ENCODE data around the gene CAP2.

Gene CAP2

DNA sequence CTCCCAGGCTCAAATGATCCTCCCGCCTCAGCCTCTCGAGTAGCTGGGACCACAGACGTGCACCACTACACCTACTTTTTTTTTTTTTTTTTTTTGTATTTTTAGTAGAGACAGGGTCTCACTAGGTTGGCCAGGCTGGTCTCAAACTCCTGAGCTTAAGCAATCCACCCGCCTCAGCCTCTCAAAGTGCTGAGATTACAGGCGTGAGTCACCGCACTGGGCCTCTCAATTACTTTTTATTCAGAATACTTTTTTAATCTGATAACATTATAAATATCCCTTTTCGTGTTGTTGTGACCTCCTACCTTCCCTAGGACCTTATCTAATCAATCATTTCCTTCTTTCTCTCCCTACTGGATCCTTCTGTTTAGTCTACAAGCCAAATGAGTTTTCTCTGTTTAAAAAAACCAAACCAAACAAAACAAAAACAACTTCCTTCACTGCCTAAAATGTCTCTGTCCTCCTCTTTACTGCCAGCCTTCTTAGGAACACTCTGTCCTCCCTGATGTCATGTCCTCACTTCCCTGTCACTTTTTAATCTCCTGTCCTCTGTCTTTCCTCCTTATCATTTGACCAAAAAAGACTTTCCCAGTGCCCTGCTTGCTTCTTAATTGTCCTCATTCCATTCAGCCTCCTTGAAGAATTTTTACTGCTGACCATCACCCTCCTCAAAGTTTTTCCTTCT is 85.0 kb downstream of the CAP2 start:
- no peak for DNase-seq

DNA sequence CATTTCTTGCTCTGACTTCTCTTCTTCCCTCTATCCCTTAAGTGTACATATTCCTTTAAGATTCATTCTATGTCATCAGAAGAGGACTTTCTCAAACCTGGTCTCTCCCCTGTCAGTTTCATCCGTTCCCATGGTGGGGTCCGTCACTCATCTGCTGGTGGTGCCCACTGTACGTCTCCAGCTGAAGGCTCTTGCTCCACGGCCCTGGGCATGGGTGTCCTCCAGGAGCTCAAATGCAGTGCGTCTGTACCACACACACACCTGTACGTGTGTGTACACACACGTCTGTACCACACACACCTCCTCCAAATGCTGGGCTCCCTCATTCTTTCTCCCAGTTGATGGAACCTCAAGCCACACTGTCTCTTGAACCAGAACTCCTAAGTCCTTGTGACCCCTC is 85.6 kb downstream of the CAP2 start:
- no peak for DNase-seq

DNA sequence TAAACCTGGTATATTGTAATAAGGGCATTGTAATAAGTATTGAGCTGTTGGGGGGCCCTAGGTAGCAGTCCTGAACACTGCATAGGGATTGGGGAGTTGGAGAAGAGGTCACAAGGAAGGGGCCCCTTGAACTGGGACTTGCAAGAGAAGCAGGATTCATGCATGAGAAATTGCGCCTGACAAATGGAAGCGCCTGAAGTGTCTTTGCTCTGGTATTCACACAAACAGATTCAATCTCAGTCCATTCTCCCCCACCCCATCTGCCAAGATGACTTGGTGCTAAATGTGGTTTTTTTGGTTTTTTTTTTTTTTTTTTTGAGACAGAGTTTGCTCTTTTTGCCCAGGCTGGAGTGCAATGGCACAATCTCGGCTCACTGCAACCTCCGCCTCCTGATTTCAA is 87.1 kb downstream of the CAP2 start:
- no peak for DNase-seq

DNA sequence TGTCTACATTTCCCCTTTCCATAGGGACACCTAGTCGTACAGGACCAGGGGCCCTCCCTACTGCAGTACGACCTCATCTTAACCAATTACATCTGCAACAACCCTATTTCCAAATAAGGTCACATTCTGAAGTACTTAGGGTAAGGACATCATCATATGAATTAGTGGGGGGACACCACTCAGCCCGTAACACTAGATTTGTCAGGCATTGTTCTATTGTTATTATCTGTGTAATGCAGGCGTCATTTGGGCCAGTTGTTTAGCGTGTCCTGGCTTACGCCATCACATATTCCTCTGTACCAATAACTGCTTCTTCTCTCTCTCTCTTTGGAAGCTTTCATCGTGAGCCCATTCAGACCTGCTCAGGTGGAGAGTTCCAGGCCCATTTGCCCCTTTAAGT is 89.3 kb downstream of the CAP2 start:
- no peak for DNase-seq

DNA sequence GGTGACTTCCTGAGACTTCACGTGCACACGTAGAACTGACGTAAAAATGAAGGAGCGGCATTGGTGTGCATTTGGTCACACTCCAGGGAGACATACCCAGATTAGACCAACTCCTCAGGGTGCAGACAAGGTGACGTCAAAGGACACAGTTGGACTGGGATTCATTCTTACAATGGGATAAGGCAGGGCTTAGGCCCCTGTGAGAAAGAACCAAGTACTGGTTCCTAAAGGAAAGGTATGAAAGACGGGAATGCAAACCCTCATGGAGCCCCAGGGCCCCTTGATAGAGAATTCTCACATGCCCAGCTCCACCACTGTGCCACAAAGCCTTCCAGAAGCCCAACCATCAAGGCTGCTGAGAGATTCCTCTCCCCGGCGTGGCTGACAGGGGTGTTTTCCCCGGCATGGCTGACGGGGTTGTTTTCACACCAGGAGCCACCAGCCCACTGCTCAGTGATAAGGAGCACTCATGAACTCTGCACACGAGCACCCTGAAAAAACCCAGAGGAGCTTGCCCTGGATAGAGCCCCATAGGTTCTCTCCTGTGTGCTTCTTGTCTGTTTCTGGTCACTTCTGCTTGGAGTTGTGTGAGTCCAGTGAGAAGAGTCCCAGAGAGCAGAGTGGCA is 90.1 kb downstream of the CAP2 start:
- no peak for DNase-seq

DNA sequence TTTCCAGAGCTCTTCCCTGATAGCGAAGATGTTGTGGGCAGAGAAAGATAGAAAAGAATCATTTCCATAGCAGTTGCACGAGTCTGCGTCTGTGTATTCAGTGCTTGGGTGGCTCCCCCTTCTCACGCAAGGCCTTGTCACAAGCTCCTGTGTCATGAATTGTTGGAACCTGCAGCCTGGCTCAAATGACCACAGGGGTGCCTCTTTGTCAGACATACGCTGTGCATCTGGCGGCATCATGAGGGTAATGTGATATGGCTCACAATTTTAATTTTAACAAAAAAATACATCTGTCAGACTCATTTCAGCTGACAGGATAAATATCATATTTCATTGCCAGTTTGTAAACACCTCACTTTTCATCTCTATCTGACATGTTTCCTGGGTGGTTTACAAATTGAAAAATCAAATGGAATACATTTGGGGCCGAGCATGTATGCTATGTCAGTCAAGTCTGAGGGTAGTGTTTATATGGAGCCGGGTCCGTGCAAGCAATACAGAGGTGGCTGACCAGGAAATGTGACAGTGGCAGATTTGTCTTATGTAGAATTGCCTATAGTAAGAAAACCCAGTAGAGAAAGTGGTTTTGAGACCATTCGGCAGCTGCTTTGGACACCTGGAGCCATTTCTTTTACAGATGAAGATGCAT is 90.9 kb downstream of the CAP2 start:
- DNase-seq, result no peak

DNA sequence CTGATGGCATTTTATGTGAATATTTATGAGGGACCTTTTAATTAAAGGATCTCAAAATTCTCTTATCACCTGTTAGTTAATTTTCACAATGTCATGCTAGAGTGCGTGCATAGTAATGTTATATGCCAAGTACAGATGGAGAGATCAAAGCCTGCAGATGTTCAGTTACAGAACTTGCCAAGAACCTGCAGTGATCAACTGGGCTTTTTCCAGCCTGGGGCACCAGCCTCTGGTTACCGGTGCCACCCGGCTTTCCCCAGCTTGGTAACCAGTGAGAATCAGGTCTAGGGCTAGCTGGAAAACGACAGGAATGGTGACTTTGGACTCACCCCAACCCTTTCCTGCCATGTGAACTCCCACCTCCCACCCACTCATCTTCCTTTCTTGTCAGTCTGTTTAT is 91.8 kb downstream of the CAP2 start:
- no peak for DNase-seq

DNA sequence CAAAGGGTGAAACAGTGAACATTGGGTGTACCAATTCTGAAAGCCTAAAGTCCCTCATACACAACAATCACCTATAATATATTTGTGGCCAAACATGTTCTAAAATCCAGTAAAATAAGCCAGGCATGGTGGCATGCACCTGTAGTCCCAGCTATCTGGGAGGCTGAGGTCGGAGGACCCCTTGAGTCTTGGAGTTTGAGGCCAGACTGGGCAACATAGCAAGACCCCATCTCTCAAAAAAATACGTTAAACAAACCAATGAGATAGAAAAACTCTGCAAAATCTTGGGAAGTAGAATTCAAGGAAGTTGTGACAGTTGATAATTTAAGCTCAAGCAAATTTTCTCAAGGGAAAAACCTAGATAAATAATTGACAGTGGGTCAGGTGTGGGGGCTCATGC is 92.6 kb downstream of the CAP2 start:
- DNase-seq, result no peak

DNA sequence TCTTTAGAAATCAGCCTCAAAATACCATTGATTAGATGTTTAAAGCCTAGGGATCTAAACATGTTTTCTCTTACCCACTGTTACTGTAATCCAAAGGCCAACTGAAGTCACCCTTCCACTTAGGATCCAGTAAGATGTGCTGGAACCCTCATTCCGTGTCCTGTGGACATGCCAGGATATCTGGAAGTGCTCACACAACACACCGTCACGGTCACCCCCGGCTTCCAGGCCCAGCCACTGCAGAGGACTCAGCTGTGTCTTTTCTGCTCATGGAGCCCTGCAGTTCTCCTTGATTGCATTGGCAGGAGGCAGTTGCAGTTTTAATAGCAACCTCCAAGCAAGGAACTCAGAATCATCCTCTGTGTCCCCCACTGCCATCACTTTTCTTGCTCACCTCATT is 93.3 kb downstream of the CAP2 start:
- no peak for DNase-seq

DNA sequence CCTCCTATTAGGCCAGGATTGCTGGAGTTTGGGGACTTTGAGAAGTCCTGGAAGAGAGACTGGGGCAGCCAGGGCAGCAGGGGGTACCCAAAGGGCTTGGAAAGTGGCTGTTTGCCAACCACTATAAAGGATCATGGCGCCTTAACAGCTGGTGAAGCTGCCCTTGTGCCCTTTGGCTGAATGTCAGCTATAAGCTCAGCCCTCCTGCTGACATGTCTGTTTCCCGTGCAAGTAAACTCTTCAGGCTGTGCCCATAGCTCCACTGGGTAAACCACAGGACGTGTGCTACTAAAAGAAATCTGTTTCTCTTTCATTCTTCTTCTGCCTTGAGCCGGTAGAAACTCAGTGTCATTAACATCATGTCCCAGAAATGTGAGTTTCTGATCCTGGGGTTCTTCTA is 97.3 kb downstream of the CAP2 start:
- DNase-seq, result no peak

DNA sequence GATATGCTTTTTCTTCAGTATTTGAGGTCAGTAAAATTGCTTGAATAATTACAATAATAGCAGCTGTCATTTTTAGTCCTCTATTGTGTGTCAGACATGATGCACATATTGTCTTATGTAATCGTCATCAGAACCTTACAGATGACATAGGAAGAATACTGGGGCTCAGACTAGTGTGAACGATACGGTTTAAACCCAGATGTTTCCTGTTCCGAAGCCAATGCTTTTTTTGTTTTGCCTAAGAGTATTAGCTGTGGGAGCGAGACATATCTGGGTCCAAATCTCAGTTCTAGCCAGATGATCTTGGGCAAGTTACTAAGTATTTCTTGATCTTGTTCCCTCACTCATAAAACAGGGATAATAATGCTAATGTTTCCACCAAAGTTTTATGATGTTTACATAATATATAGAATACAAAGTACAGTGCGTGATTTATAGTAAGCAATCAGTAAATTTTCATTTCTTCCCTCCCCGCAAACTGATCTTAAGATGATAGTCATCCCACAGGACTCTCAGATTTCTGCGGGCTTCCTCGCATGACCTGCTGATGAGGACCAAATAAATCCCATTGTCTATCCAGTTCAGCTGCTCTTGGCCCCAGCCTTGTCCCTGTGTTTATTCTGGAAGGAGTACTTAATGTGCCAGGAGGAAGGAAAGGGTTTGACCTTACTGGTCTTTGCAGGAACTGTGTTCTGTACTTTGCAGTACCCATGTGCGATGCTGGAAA is 98.2 kb downstream of the CAP2 start:
- no peak for DNase-seq

DNA sequence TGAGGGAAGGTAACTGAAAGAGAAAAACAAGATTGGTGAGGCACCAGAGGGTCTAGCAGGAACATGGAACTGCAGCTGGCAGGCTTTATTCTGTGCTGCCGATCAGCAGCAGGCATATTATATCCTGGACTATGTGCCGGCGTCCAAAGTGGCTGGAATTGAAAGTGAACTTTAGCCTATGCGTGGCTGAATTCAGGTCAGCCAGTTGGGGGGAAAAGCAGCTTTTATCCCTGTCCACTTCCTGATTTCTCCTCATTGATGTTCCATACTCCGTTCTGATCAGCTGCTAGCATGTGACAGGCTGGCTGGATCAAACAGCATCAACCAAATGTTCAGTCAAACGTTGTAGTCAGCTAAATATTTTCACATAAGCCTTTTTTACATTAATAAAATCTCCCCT is 99.0 kb downstream of the CAP2 start:
- no peak for DNase-seq

DNA sequence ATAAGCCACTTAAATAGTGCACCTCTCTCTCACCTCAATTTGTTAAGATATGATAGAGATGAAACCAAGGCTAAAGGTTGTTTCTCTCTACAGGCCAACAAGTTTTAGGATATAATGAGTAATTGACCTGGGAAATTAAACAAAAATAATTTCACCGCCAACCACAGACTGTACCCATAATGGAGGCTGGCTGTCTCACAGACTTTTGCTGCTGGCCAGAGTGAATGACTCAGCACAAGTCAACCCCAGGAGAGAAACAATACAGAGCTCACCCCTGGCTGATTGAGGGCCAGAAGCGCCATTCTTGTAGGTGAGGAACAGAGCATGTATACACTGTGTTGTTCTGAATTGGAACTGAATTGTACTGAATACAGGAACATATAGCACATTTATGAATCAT is 99.9 kb downstream of the CAP2 start:
- peak; percentile 24 for DNase-seq

DNA sequence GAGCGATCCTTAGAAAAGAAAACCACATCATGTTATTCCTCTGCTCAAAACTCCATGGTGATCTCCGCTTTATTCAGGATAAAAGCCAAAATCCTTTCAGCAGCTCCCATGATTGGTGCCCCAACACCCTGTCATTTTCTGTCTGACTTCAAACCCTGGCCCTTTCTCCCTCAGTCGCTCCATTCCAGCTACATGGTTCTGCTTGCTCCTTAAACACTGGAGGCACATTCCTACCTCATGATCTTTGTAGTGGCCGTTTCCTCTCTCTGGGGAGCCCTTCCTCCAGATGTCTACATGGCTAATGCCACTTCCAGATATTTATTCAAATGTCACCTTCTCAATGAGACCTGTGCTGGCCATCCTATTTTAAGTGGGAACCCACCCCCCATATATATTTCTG is 100.8 kb downstream of the CAP2 start:
- DNase-seq, result no peak

DNA sequence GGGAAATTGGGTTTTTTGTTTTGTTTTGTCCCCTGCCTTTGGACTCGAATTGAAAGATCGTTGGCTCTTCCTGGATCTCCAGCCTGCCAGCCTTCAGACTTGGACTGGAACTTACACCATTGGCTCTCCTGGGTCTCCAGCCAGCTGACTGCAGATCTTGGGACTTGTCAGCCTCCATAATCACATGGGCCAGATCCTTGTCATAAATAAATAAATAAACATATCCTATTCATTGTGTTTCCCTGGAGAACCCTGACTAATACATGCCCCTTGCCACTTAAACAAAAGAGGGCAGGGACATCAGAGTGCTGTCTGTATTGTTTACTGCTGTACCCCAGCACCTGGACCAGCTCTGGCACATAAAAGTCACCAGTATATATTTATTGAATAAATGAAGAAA is 101.5 kb downstream of the CAP2 start:
- no peak for DNase-seq

DNA sequence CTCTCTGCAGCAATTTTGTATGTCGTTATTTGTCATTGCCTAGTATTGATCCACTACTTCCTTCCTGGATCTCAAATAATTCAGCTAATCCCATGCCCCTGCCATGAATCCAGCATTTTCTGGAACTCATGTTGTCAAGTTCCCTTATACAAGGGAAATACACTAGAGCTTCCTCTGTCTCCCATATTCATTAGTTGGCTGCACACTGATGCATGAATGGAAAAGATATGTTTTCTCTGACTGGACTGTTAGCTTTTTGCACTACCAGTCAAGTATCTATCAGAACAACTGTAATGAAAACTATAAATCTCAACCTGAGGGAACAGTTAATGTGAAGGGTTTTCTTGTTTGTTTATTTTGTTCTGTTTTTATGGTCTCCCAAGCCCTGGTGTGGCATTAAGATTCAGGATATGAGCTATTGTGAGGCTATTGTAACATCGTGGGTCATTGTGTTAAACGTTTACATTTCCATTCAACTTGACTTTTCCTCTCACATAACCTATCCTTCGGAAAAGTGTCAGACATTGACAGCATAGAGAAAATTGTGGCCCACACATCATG is 104.2 kb downstream of the CAP2 start:
- no peak for DNase-seq

DNA sequence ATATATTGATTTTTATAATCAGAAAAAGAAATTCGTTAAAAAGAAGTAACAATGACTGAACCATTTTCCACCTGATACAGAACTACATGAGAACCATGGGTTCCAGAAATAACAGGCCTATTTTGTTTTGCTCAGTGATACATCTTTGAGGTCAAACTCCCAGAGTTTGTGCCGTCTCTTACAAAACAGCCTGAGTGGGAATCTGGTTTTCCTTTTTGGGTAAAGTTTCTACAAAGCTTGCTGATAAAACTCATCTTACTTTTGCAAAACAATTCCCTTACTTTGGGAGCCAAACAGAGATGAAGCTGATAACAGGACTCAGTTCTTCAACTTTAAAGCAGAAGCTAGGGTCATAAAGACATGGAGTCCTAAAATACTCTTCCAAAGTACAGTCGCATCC is 108.0 kb downstream of the CAP2 start:
- no peak for DNase-seq

DNA sequence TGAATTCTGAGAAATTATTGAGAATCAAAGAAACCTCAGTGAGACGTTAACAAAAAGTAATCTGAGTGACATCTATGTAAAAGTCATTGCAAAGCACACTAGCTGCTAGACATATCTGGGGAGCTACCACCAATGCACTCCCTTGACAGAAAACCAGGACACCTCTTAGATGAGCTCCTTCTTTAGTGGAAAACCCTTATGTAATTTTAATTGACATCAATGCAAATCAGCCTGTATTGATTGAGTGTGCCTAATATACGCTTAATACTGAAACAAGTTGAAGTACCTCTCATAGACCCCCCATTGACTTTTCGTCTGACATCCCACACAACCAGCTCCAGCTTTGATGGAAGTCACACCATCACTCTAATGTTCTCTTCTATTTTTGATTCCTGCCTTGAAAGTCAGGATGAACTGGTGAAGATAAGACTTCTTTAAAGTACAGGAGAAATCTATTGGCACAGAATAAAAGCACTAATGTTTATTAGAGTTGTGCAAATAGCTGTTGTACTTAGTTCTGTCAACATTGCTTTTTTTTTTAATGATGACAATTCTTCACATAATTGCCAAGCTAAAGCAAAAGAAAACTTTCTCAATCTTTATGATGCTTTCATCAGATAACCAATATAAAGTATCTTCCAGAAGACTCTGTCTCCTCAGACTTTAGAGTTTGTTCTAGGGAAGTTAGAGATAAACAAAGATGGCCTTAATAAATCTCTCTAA is 108.7 kb downstream of the CAP2 start:
- DNase-seq, result no peak

DNA sequence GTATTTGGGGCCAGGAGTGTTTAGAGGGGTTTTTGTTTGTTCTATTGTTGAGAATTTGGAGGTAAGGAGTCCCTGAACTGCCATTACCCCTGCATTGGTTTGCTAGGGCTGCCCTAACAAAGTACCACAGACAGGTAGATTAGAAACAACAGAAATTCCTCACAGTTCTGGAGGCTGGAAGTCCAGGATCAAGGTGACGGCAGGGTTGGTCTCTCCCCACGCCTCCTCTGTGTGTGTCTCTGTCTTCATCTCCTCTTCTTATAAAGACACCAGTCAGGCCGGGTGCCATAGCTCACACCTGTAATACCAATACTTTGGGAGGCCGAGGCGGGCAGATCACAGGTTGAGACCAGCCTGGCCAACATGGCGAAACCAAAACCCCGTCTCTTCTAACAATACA is 109.7 kb downstream of the CAP2 start:
- DNase-seq, result no peak

DNA sequence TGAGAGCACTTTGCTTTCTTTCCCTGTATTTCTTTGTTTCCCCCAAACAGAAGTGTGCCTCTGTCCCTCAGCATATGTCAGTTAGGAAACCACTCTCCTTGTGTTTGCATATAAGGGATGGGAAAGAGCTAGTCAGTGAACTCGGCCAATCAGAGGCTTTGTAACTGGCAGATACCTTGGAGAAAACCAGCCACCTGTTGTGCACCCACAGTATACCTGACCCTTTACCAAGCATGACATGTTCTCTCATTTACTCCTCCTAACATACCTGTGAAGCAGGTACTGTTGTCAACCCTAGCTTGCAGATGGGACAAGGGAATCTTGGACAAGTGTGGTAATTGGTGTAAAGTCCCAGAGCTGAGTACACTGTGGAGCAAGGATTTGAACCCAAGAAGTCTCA is 110.6 kb downstream of the CAP2 start:
- DNase-seq, result no peak

DNA sequence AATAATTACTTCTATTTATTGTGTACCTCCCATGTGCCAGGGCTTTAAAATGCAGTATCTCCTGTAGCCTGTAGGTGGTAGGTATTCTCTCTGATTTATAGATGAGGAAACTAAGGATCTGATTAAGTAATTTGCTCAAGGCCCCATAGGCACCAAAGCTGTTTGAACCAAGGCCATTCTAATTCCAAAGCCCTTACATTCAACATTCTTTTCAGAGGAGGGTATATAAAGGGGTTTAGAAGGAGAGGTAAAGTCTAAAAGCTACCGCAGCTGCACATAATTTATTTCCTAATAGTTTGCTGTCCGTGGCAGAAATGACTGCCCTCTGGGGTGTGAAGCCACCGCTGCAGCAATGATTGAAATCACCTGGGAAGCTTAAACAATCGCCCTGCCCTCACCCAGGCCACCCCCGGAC is 111.7 kb downstream of the CAP2 start:
- DNase-seq, result no peak

DNA sequence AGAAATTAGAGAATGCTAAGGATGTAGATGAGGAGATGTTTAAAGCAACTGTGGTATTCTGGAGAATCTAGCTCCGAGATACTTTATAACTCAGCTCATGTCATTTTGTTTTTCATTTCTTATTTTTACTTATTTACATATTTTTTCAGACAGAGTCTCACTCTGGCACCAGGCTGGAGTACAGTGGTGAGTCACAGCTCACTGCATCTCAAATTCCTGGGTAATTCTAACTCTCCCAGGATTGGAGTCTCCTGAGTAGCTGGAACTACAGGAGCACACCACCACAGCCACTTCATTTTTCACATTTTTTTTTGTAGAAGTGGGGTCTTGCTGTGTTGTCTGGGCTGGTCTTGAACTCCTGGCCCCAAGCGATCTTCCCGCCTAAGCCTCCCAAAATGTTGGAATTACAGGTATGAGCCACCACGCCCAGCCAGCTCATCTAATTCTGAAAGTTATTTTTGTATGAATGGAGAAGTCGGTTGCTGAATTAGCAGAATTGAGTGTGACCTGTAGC is 112.4 kb downstream of the CAP2 start:
- DNase-seq, result no peak

DNA sequence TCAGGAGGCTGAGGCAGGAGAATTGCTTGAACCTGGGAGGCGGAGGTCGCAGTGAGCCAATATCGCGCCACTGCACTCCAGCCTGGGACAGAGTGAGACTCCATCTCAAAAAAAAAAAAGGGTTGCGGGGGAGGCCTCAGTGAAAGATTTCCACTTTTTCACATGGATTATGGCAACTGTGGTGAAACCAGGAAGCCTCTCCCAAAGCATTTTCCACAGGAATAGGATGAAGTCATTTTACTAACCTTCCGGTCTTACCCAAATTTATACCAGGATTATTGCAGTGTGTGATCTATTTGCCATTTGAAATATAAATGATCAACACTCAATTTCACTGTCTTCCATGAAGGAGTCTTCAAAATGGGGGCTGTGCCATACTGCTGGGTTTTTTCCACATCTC is 113.1 kb downstream of the CAP2 start:
- no peak for DNase-seq
